Sigmoid colon (tissue), 4 donors: ENCODE measurements around the gene CFAP210.

Experiments used
- CTCF ChIP-seq, 4 experiments: fragments of 450-650 bp in 3 of 4; fragments of 200-600 bp in 1 of 4; IDR thresholded peaks; one replicate each; pipeline ENCODE4 v1.5.1; 2016 to 2019; ENCODE audit warnings: antibody characterized with exemption in 4 of 4, mild to moderate bottlenecking in 3 of 4, moderate library complexity in 2 of 4
- EP300 ChIP-seq, 4 donors: sonication (generic); formaldehyde crosslinking; IDR thresholded peaks; one replicate each; pipeline ENCODE4 v1.6.1; 2017; ENCODE audit warnings: antibody characterized with exemption in 4 of 4
- POLR2A ChIP-seq, 2 donors: fragments of 450-650 bp; IDR thresholded peaks; one replicate each; pipeline ENCODE4 v1.6.1; 2016; ENCODE audit warnings: antibody characterized with exemption in 2 of 2, mild to moderate bottlenecking in 2 of 2, moderate library complexity in 2 of 2
- POLR2AphosphoS5 ChIP-seq, 4 donors: sonication (generic); formaldehyde crosslinking; IDR thresholded peaks; one replicate each; pipeline ENCODE4 v1.6.1; 2017; ENCODE audit warnings: antibody characterized with exemption in 4 of 4

- no peak for TF ChIP-seq CTCF (IDR thresholded peaks at IDR 0.05)
- no peak for TF ChIP-seq EP300 (IDR thresholded peaks at IDR 0.05)
- TF ChIP-seq POLR2A (IDR thresholded peaks at IDR 0.05), result no peak
- peak in 2 of 4 donors; percentile 61 to 62 for TF ChIP-seq POLR2AphosphoS5 (IDR thresholded peaks at IDR 0.05)
Observed at GRCh38 chr2:169716238-169716886, 22.2 kb upstream of the CFAP210 start.
